ENCODE results near the gene CCNO.

The CCNO gene

DNA sequence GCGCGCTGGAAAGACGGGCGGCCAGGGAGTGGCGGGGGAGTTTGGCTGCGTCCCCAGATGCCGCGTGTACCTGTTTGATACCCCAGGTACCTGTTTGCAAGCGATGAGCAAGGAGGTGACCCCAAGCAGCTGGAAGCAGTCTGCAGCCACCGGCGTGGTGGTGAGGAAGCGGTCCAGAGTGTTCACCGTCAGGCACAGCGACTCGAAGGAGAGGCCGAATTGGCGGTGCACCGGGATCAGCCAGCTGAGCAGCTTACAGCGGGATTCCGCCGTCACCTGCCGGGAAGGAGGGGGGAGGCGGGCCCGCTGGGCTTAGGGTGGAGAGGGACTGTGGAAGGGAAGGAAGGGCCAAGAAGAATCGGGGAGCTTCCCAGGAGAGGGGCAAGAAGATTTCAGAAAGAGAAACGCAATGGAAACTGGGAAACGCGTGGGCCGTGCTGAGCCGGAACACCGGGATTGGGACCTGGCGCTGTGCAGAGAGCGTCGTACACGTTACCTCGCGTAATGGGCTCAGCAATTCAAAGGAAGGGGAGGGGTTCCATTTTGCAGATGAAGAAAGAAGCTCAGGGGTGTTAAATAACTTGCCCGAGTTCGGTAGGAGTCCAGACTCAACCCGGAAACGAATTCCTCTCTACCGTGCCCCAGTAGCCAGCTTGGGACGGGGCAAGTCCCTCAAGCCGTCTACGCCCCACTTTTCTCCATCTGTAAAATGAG, 980 bp downstream of the CCNO start (continued):
- TF ChIP-seq, protein P1, sequence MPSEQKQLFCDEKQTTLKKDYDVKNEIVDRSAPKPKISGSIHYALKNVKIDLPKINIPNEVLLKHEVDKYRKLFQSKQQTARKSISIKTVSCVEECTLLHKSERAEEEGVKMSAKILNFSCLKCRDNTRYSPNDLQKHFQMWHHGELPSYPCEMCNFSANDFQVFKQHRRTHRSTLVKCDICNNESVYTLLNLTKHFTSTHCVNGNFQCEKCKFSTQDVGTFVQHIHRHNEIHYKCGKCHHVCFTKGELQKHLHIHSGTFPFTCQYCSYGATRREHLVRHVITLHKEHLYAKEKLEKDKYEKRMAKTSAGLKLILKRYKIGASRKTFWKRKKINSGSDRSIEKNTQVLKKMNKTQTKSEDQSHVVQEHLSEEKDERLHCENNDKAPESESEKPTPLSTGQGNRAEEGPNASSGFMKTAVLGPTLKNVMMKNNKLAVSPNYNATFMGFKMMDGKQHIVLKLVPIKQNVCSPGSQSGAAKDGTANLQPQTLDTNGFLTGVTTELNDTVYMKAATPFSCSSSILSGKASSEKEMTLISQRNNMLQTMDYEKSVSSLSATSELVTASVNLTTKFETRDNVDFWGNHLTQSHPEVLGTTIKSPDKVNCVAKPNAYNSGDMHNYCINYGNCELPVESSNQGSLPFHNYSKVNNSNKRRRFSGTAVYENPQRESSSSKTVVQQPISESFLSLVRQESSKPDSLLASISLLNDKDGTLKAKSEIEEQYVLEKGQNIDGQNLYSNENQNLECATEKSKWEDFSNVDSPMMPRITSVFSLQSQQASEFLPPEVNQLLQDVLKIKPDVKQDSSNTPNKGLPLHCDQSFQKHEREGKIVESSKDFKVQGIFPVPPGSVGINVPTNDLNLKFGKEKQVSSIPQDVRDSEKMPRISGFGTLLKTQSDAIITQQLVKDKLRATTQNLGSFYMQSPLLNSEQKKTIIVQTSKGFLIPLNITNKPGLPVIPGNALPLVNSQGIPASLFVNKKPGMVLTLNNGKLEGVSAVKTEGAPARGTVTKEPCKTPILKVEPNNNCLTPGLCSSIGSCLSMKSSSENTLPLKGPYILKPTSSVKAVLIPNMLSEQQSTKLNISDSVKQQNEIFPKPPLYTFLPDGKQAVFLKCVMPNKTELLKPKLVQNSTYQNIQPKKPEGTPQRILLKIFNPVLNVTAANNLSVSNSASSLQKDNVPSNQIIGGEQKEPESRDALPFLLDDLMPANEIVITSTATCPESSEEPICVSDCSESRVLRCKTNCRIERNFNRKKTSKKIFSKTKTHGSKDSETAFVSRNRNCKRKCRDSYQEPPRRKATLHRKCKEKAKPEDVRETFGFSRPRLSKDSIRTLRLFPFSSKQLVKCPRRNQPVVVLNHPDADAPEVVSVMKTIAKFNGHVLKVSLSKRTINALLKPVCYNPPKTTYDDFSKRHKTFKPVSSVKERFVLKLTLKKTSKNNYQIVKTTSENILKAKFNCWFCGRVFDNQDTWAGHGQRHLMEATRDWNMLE (tag by site-specific recombination; conservative IDR thresholded peaks at IDR 0.05; ENCODE audit: low read depth) = peak; percentile 34; the same call in 1 of the 2 replicates
- TF ChIP-seq ZBTB20 (tag by site-specific recombination; IDR thresholded peaks at IDR 0.05) = peak; percentile 80
- TF ChIP-seq, protein P2, sequence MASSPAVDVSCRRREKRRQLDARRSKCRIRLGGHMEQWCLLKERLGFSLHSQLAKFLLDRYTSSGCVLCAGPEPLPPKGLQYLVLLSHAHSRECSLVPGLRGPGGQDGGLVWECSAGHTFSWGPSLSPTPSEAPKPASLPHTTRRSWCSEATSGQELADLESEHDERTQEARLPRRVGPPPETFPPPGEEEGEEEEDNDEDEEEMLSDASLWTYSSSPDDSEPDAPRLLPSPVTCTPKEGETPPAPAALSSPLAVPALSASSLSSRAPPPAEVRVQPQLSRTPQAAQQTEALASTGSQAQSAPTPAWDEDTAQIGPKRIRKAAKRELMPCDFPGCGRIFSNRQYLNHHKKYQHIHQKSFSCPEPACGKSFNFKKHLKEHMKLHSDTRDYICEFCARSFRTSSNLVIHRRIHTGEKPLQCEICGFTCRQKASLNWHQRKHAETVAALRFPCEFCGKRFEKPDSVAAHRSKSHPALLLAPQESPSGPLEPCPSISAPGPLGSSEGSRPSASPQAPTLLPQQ (tag by site-specific recombination; IDR thresholded peaks at IDR 0.05) = no peak
- 0 out of 2 replicates have a peak, but pooled peaks have one; percentile 9 for TF ChIP-seq WT1 (tag by site-specific recombination; IDR thresholded peaks at IDR 0.05)
- TF ChIP-seq SP7 (tag by site-specific recombination; IDR thresholded peaks at IDR 0.05) = no peak
- no peak for TF ChIP-seq SETDB1 (IDR thresholded peaks at IDR 0.05; ENCODE audit: insufficient read length, low read length)
- TF ChIP-seq ZNF555 (tag by site-specific recombination; conservative IDR thresholded peaks at IDR 0.05) = no peak
- TF ChIP-seq ZNF660 (tag by site-specific recombination; IDR thresholded peaks at IDR 0.05) = 0 out of 2 replicates have a peak, but pooled peaks have one; percentile 17
- TF ChIP-seq, protein P3, sequence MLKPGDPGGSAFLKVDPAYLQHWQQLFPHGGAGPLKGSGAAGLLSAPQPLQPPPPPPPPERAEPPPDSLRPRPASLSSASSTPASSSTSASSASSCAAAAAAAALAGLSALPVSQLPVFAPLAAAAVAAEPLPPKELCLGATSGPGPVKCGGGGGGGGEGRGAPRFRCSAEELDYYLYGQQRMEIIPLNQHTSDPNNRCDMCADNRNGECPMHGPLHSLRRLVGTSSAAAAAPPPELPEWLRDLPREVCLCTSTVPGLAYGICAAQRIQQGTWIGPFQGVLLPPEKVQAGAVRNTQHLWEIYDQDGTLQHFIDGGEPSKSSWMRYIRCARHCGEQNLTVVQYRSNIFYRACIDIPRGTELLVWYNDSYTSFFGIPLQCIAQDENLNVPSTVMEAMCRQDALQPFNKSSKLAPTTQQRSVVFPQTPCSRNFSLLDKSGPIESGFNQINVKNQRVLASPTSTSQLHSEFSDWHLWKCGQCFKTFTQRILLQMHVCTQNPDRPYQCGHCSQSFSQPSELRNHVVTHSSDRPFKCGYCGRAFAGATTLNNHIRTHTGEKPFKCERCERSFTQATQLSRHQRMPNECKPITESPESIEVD (tag by site-specific recombination; IDR thresholded peaks at IDR 0.05) = no peak
- TF ChIP-seq ZNF223 (tag by site-specific recombination; IDR thresholded peaks at IDR 0.05) = no peak
- no peak for TF ChIP-seq ZBTB8A (tag by site-specific recombination; IDR thresholded peaks at IDR 0.05)
- TF ChIP-seq HOXC10 (CRISPR knock-in tag; IDR thresholded peaks at IDR 0.05) = no peak
- peak; percentile 78; the same call in 1 of the 2 replicates for TF ChIP-seq ZBTB17 (tag by site-specific recombination; IDR thresholded peaks at IDR 0.05)
- TF ChIP-seq ZNF623 (tag by site-specific recombination; IDR thresholded peaks at IDR 0.05) = no peak
- TF ChIP-seq SP2 (tag by site-specific recombination; IDR thresholded peaks at IDR 0.05) = 0 out of 2 replicates have a peak, but pooled peaks have one; percentile 75
- TF ChIP-seq ZBTB48 (tag by site-specific recombination; IDR thresholded peaks at IDR 0.05) = peak; percentile 12
- TF ChIP-seq SCRT2 (tag by site-specific recombination; IDR thresholded peaks at IDR 0.05) = peak; percentile 31
- TF ChIP-seq ZNF350 (tag by site-specific recombination; IDR thresholded peaks at IDR 0.05) = no peak
- TF ChIP-seq ZIC2 (tag by site-specific recombination; IDR thresholded peaks at IDR 0.05) = peak; percentile 65
- TF ChIP-seq, protein P4, sequence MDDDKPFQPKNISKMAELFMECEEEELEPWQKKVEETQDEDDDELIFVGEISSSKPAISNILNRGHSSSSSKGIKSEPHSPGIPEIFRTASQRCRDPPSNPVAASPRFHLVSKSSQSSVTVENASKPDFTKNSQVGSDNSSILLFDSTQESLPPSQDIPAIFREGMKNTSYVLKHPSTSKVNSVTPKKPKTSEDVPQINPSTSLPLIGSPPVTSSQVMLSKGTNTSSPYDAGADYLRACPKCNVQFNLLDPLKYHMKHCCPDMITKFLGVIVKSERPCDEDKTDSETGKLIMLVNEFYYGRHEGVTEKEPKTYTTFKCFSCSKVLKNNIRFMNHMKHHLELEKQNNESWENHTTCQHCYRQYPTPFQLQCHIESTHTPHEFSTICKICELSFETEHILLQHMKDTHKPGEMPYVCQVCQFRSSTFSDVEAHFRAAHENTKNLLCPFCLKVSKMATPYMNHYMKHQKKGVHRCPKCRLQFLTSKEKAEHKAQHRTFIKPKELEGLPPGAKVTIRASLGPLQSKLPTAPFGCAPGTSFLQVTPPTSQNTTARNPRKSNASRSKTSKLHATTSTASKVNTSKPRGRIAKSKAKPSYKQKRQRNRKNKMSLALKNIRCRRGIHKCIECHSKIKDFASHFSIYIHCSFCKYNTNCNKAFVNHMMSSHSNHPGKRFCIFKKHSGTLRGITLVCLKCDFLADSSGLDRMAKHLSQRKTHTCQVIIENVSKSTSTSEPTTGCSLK (tag by site-specific recombination; IDR thresholded peaks at IDR 0.05) = no peak
- no peak for TF ChIP-seq ZNF423 (tag by site-specific recombination; IDR thresholded peaks at IDR 0.05)
- no peak for TF ChIP-seq ZNF561 (tag by site-specific recombination; IDR thresholded peaks at IDR 0.05; ENCODE audit: borderline replicate concordance)
- TF ChIP-seq ZNF114 (tag by site-specific recombination; IDR thresholded peaks at IDR 0.05) = no peak
- TF ChIP-seq SCRT1 (tag by site-specific recombination; IDR thresholded peaks at IDR 0.05; ENCODE audit: borderline replicate concordance) = no peak
- TF ChIP-seq, protein P5, sequence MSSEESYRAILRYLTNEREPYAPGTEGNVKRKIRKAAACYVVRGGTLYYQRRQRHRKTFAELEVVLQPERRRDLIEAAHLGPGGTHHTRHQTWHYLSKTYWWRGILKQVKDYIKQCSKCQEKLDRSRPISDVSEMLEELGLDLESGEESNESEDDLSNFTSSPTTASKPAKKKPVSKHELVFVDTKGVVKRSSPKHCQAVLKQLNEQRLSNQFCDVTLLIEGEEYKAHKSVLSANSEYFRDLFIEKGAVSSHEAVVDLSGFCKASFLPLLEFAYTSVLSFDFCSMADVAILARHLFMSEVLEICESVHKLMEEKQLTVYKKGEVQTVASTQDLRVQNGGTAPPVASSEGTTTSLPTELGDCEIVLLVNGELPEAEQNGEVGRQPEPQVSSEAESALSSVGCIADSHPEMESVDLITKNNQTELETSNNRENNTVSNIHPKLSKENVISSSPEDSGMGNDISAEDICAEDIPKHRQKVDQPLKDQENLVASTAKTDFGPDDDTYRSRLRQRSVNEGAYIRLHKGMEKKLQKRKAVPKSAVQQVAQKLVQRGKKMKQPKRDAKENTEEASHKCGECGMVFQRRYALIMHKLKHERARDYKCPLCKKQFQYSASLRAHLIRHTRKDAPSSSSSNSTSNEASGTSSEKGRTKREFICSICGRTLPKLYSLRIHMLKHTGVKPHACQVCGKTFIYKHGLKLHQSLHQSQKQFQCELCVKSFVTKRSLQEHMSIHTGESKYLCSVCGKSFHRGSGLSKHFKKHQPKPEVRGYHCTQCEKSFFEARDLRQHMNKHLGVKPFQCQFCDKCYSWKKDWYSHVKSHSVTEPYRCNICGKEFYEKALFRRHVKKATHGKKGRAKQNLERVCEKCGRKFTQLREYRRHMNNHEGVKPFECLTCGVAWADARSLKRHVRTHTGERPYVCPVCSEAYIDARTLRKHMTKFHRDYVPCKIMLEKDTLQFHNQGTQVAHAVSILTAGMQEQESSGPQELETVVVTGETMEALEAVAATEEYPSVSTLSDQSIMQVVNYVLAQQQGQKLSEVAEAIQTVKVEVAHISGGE (tag by site-specific recombination; conservative IDR thresholded peaks at IDR 0.05; ENCODE audit: low read depth) = peak; percentile 60
- peak; percentile 62; the same call in 1 of the 2 replicates for TF ChIP-seq ZFHX2 (tag by site-specific recombination; conservative IDR thresholded peaks at IDR 0.05)
- no peak for TF ChIP-seq ZNF837 (tag by site-specific recombination; IDR thresholded peaks at IDR 0.05)

Data from HEK293 (cell line).